Fibroblast of mammary gland (primary cell): ENCODE results near the gene NRG3.
A peak's percentile ranks its signal among the peaks of the same experiment; 100 is the strongest.

Experiments used
- DNase-seq: peaks from one replicate; pipeline ENCODE4 v3.0.0-alpha.2; 2010; ENCODE audit warnings: low read depth
- H3K4me3 ChIP-seq: 2 replicates; pipeline ENCODE4 v1.5.1; 2011; ENCODE audit warnings: low read depth, mild to moderate bottlenecking, low read length, moderate library complexity; ENCODE audit not compliant: control insufficient read depth
- TF ChIP-seq, protein P1 (sequence below): conservative IDR thresholded peaks from 2 replicates; pipeline ENCODE4 v1.5.1; 2011; ENCODE audit warnings: low read depth, low read length, inconsistent platforms; ENCODE audit not compliant: control insufficient read depth, insufficient read depth

The NRG3 gene

DNA sequence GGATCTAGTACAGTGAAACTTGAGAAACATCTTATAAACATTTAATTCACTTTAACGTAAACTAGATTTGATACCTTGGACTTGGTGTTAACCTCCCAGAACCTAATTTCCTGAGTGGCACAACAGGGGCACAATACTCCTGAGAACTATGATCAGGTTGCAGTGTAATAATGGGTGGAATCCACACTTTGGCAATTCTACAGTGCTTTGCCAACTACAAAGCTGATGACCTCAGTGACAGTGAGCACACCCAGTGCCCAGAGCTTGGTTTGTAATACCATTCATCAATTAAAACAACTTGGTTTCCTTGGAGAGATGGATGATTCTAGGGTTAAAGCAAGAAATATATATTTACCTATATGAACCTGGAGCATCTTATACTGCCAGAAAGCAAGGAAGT, 379.2 kb downstream of the NRG3 start:
- no peak overlapping the region for H3K4me3 ChIP-seq
- TF ChIP-seq, protein P1, sequence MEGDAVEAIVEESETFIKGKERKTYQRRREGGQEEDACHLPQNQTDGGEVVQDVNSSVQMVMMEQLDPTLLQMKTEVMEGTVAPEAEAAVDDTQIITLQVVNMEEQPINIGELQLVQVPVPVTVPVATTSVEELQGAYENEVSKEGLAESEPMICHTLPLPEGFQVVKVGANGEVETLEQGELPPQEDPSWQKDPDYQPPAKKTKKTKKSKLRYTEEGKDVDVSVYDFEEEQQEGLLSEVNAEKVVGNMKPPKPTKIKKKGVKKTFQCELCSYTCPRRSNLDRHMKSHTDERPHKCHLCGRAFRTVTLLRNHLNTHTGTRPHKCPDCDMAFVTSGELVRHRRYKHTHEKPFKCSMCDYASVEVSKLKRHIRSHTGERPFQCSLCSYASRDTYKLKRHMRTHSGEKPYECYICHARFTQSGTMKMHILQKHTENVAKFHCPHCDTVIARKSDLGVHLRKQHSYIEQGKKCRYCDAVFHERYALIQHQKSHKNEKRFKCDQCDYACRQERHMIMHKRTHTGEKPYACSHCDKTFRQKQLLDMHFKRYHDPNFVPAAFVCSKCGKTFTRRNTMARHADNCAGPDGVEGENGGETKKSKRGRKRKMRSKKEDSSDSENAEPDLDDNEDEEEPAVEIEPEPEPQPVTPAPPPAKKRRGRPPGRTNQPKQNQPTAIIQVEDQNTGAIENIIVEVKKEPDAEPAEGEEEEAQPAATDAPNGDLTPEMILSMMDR = no peak

DNA sequence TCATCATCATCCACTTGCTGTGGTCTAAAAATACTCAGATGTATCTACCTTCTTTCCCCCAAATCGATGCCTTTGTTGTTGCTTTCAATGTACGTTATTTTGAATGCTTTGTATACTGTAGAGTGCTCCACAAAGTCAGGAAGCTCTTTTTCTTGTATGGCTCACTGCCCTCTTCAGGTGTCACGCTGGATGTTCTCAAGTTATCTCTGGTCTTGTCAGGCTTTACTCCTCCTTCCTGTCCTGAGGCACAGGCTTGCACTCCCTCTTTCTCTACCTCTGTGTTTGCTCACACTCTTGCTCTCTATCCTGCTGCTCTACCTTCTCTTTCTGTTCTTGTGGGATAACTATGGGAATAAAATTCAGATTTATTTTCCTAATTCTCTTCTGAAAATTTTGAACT, 381.3 kb downstream of the NRG3 start:
- H3K4me3 ChIP-seq = no peak overlapping the region
- TF ChIP-seq, protein P1 = no peak
- DNase-seq = no peak

More for the DNA sequence above, 379.2 kb downstream of the NRG3 start:
- DNase-seq = no peak

DNA sequence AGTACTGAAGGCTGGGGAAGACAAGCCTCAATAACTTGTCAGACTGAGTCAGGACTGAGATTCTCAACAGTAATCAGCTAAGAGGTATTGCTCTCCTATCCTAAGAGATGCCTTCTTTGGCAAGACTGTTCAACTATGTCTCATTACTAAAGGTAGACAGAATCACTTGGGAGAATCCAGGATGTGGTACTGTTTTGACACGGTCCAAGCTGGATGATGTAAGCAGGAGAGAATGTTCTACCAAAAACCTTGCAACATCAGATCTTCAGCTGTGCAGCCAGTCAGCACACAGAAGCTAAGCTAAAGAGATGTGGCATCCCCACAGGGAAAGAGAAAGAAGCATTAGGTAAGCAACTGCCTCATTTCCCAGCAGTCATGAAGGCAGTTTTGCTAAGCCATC, 391.4 kb downstream of the NRG3 start:
- no peak overlapping the region for H3K4me3 ChIP-seq
- peak; percentile 93 for DNase-seq
- TF ChIP-seq, protein P1 = no peak

DNA sequence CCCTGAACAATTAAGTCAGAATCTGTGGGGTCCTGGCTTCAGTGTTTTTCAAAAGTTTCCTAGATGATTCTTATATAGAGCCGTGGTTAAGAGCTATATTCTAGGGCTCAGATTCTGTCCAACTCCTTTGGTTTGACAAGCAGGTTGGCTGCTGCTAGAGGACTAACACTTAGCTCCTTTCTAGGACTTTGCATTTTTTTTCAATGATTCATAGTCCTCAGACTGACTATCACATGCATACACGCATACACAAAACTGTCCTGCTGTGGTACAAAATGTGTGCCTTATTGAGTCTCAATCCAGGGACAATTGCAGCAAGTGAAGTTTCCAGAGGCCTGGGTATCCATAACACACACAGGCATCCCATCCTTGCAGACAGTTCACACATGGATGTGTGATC, 392.0 kb downstream of the NRG3 start:
- TF ChIP-seq, protein P1 = no peak
- DNase-seq = peak; percentile 50
- no peak overlapping the region for H3K4me3 ChIP-seq

DNA sequence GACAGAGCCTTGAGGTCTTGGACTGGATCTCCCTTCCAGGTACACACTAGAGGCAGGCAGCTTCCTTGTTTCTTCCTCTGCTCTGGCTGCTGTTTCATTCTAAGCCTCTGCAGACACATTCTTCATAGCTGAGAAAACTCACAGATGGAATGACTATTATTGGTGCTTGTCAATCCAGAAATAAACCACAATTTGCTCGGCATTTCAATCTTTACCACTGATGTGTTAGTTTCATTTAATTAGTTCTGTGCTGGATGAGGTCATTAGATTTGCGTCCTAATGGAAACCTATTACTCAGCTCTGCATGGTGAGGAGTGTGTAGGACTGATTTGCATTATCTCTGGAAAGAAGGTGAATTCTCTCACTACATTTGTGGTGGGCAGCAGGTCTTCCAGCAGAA, 392.5 kb downstream of the NRG3 start:
- peak; percentile 11 for DNase-seq
- H3K4me3 ChIP-seq = no peak overlapping the region
- TF ChIP-seq, protein P1 = no peak

DNA sequence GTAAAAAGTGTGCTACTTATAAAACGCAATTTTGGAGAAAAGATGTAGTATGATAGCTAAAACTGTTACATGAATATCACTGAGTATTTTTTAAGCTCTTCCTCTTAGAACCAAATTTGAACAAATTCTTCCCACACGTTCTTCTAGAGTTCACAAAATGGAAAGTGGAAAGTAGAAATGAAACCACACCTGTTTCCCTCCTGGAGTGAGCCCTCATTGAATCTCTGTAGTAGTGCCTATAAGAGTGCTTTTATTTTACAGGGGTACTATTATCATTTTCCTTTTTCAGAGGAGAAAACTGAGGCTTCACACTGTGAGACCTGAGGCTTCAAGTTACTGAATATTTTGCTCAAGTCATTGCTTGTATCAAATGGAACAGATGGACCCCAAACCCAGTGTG, 393.0 kb downstream of the NRG3 start:
- no peak overlapping the region for H3K4me3 ChIP-seq
- DNase-seq = no peak
- TF ChIP-seq, protein P1 = no peak

DNA sequence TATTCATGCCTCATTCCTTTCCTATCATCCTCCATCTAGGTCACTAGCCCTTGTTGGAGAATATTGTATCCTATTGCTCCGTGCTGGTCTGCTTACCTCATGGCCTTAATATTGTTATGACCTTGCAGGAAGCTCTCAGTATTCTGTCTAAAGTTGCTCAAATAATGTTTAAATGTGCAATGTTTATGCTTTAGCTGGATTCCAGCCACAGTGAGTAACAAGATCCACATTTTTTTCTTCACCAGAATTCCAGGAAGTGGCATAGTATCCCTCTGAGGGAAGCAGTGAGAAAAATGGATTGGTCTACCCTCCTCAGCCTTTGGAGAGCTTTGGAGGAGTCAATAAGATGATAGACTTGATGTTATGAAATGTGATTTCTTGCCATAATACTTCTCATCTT, 402.6 kb downstream of the NRG3 start:
- TF ChIP-seq, protein P1 = no peak
- DNase-seq = peak; percentile 49
- no peak overlapping the region for H3K4me3 ChIP-seq
